ENCODE data around the gene PTPN4. TPM values are rescaled to one million over a fixed set of nuclear protein-coding genes. Genes with fewer than 3 reads are reported as not detected.

Gene PTPN4
- total and polyA plus RNA-seq, 2 of the 8 experiments (the other 6 are each of a cell fraction or from before 2014, with no cell fraction given): 28.5 to 105 TPM

GRCh38 chr2:119853777-119854399, 94.2 kb downstream of the PTPN4 start:
- H2AFZ ChIP-seq (ENCODE audit: low read length): no peak overlapping the region
- H3K9ac ChIP-seq (replicated peaks in 1 of 4; ENCODE audit: extremely low read depth in 1 of 4, low read depth in 3 of 4, low read length in 3 of 4): no peak overlapping the region
- H3K23me2 ChIP-seq (ENCODE audit: low read depth, low read length): no peaks in the 10 kb centered on the region
- H4K91ac ChIP-seq (replicated peaks; ENCODE audit: insufficient read length, low read length): no peak overlapping the region
- H4K20me1 ChIP-seq (replicated peaks in 1 of 2; ENCODE audit: control insufficient read depth in 1 of 2, insufficient read depth in 2 of 2, low read length in 2 of 2): peaks cover 3 to 8% of the 10 kb centered on the region in 2 experiments
- H3K14ac ChIP-seq (ENCODE audit: insufficient read length): no peak overlapping the region
- peaks cover 14 to 98% of the 10 kb centered on the region in 2 experiments; a peak in 3 of 4 replicates for H3K79me2 ChIP-seq (ENCODE audit: control insufficient read depth in 1 of 2, insufficient read depth in 2 of 2, low read length in 2 of 2)
- no peak overlapping the region for H2BK15ac ChIP-seq (ENCODE audit: low read length)
- H3K27ac ChIP-seq (ENCODE audit: low read depth, low read length): no peak overlapping the region
- WGBS, 2 experiments (ENCODE audit: extremely low coverage in 1 of 2, insufficient coverage in 1 of 2, insufficient read length in 1 of 2, insufficient replicate concordance in 2 of 2, low coverage in 1 of 2, low lambda C conversion rate in 2 of 2, missing lambda C conversion rate in 1 of 2): 47% methylated on average over 8 of the region's 8 CpGs; no CpG with 5 or more reads in 1 of the 2 experiments
- peaks cover 0 to 26% (median 13%) of the 10 kb centered on the region in 4 experiments; a peak in 6 of 7 replicates for H3K4me1 ChIP-seq (replicated peaks in 1 of 4; ENCODE audit: control insufficient read depth in 3 of 4, insufficient read depth in 4 of 4, low read length in 3 of 4)
- H2AK5ac ChIP-seq (ENCODE audit: low read depth, low read length): no peak overlapping the region
- POLR2A ChIA-PET (ENCODE audit: partially characterized antibody): no interaction called here
- peaks cover 0 to 5% (median 0%) of the 10 kb centered on the region in 4 experiments; a peak in 1 of 8 replicates for H3K36me3 ChIP-seq (ENCODE audit: control insufficient read depth in 2 of 4, insufficient read depth in 4 of 4, low read length in 3 of 4)
- H4K5ac ChIP-seq (ENCODE audit: insufficient read length, low read depth, low read length): no peak overlapping the region
- H3K9me3 ChIP-seq (ENCODE audit: insufficient read depth in 2 of 2, low read depth in 1 of 2, low read length in 1 of 2): no peaks in the 10 kb centered on the region
- no peak overlapping the region for H3K56ac ChIP-seq (replicated peaks; ENCODE audit: insufficient read length, low read depth, low read length)
- no peak overlapping the region for H3K23ac ChIP-seq (ENCODE audit: insufficient read length)
- H3K27me3 ChIP-seq (replicated peaks in 1 of 4; ENCODE audit: control insufficient read depth in 3 of 4, extremely low read depth in 1 of 4, insufficient read depth in 3 of 4, low read length in 3 of 4): no peaks in the 10 kb centered on the region
- H2BK12ac ChIP-seq (ENCODE audit: low read depth, low read length): no peak overlapping the region
- H3K4me2 ChIP-seq (ENCODE audit: insufficient read depth in 1 of 2, low read depth in 2 of 2, low read length in 2 of 2): peak overlapping the region in 1 of 2 experiments; percentile 22; a peak in 2 of 4 replicates
- peak overlapping the region; percentile 26; the same call in 1 of the 2 replicates for H2BK5ac ChIP-seq (ENCODE audit: low read depth, low read length)
- no peak overlapping the region for H3K4ac ChIP-seq (replicated peaks; ENCODE audit: insufficient read length, low read depth, low read length)
- H3K79me1 ChIP-seq (ENCODE audit: low read depth, low read length): peaks cover 4% of the 10 kb centered on the region; the same call in 1 of the 2 replicates
- no peak overlapping the region for H4K8ac ChIP-seq (ENCODE audit: extremely low read depth, insufficient read depth, low read length)
- peak overlapping the region in 1 of 4 experiments; percentile 44; a peak in 1 of 8 replicates for H3K4me3 ChIP-seq (ENCODE audit: extremely low read depth in 1 of 4, insufficient read depth in 2 of 4, low read depth in 3 of 4, low read length in 4 of 4)
- H2BK20ac ChIP-seq (ENCODE audit: low read length): no peak overlapping the region
- CTCF ChIA-PET (ENCODE audit: partially characterized antibody): interaction anchor here (0.8 kb wide), 1 partner anchor 15 kb away, joined by 4 read pairs; no protein-coding TSS in a partner anchor
- H2BK120ac ChIP-seq (replicated peaks; ENCODE audit: low read depth, low read length): no peak overlapping the region
- FAIRE-seq: peak; percentile 90
- DNase-seq (ENCODE audit: low read depth in 1 of 2, low spot score in 2 of 2): no peak
- H3K18ac ChIP-seq (ENCODE audit: extremely low read depth, low read length): no peak overlapping the region
- TF ChIP-seq SP2 (IDR thresholded peaks at IDR 0.05; ENCODE audit: low read length) (no peak), NRF1 (IDR thresholded peaks at IDR 0.05; ENCODE audit: low read depth, low read length) (no peak), POLR2A (IDR thresholded peaks at IDR 0.05; ENCODE audit: control extremely low read depth in 1 of 2, low read depth in 2 of 2, low read length in 2 of 2) (peak in 1 of 2 experiments; percentile 60; a peak in 1 of 3 replicates), TBP (IDR thresholded peaks at IDR 0.05; ENCODE audit: low read depth, low read length) (peak; percentile 35; the same call in 1 of the 2 replicates), POLR2AphosphoS5 (IDR thresholded peaks at IDR 0.05; ENCODE audit: low read depth, low read length) (peak; percentile 43; the same call in 1 of the 2 replicates), RNF2 (IDR thresholded peaks at IDR 0.05; ENCODE audit: borderline replicate concordance, low read depth, low read length, missing control alignments, poor library complexity, severe bottlenecking) (no peak), ATF2 (IDR thresholded peaks at IDR 0.05; ENCODE audit: low read length) (no peak), POU5F1 (IDR thresholded peaks at IDR 0.05; ENCODE audit: low read depth, low read length) (0 out of 2 replicates have a peak, but pooled peaks have one; percentile 25), CEBPB (IDR thresholded peaks at IDR 0.05; ENCODE audit: low read depth, low read length) (no peak), CREB1 (IDR thresholded peaks at IDR 0.05) (peak; percentile 29; the same call in 1 of the 2 replicates), TAF7 (optimal IDR thresholded peaks at IDR 0.05; ENCODE audit: borderline replicate concordance, low read depth, low read length) (no peak)

All from H1 (cell line).